Measurements from ENCODE around the gene PARP16.

GRCh38 chr15:65329288-65329983 is 42.8 kb upstream of the PARP16 start:
- TF ChIP-seq CTCF (IDR thresholded peaks at IDR 0.05; ENCODE audit: low read depth, low read length) (no peak), POLR2A (IDR thresholded peaks at IDR 0.05; ENCODE audit: extremely low read depth, insufficient read length) (no peak)
